PC-3 (cell line): ENCODE measurements around the gene ST8SIA2. TPM values are rescaled to one million over a fixed set of nuclear protein-coding genes. Genes with fewer than 3 reads are reported as not detected.

Experiments
- ATAC-seq: fragments of 200-7000 bp; cut with Tn5 transposase; 2 replicates; pipeline ENCODE4 v1.9.1; 2020; ENCODE audit warnings: mild to moderate bottlenecking, moderate library complexity
- BruUV-seq: library from RNA; stranded (reverse); fragments of 400-500 nt; replicated peaks from 2 replicates; lab custom pipeline; 2021; lab: Mats Ljungman, UMichigan
- CTCF ChIA-PET: fragments of 300-600 bp; sonication (Branson Sonifier 250); formaldehyde crosslinking; loops from one replicate; lab custom pipeline; 2022; ENCODE audit warnings: antibody characterized with exemption; lab: Charles Lee
- POLR2A ChIA-PET: fragments of 300-600 bp; sonication (Branson Sonifier 250); formaldehyde crosslinking; loops from one replicate; lab custom pipeline; 2022; ENCODE audit warnings: antibody characterized with exemption; ENCODE audit not compliant: unreplicated experiment; lab: Charles Lee
- DNase-seq: peaks from one replicate; pipeline ENCODE4 v3.0.0-alpha.2; 2015
- H2AFZ ChIP-seq: fragments of 300-600 bp; sonication (generic); 2 replicates; pipeline ENCODE4 v1.6.0; 2016; ENCODE audit warnings: antibody characterized with exemption, low read length
- H3F3A ChIP-seq: fragments of 300-600 bp; sonication (generic); one replicate; pipeline ENCODE4 v1.6.0; 2017; ENCODE audit warnings: antibody characterized with exemption, low read length, control low read depth, mild to moderate bottlenecking; ENCODE audit not compliant: unreplicated experiment
- H3K27ac ChIP-seq: fragments of 300-600 bp; sonication (generic); 2 replicates; pipeline ENCODE4 v1.5.1; 2016; ENCODE audit warnings: mild to moderate bottlenecking, low read length
- H3K27me3 ChIP-seq: fragments of 300-600 bp; sonication (generic); 2 replicates; pipeline ENCODE4 v1.6.1; 2016; ENCODE audit warnings: low read length, mixed read lengths
- H3K36me3 ChIP-seq: fragments of 300-600 bp; sonication (generic); 2 replicates; pipeline ENCODE4 v1.6.1; 2016; ENCODE audit warnings: low read depth, mixed run types, low read length, mixed read lengths
- H3K4me1 ChIP-seq: fragments of 300-600 bp; sonication (generic); 2 replicates; pipeline ENCODE4 v1.5.1; 2016; ENCODE audit warnings: low read length; ENCODE audit not compliant: insufficient read depth
- H3K4me2 ChIP-seq: fragments of 300-600 bp; sonication (generic); 2 replicates; pipeline ENCODE4 v1.6.0; 2016; ENCODE audit warnings: low read length
- H3K4me3 ChIP-seq: fragments of 300-600 bp; sonication (generic); 2 replicates; pipeline ENCODE4 v1.5.1; 2016; ENCODE audit warnings: mild to moderate bottlenecking, low read length, mixed read lengths
- H3K79me2 ChIP-seq: fragments of 300-600 bp; sonication (generic); 2 replicates; pipeline ENCODE4 v1.6.1; 2017; ENCODE audit warnings: low read length, mixed read lengths
- H3K9ac ChIP-seq: fragments of 300-600 bp; sonication (generic); 2 replicates; pipeline ENCODE4 v1.6.0; 2016; ENCODE audit warnings: mild to moderate bottlenecking, low read length
- H3K9me2 ChIP-seq: fragments of 300-600 bp; sonication (generic); replicated peaks from 2 replicates; pipeline ENCODE4 v1.6.1; 2016; ENCODE audit warnings: mixed run types, low read length, mixed read lengths
- H3K9me3 ChIP-seq: fragments of 300-600 bp; sonication (generic); 2 replicates; pipeline ENCODE4 v1.6.1; 2016; ENCODE audit warnings: low read length, mixed read lengths
- H4K20me1 ChIP-seq: fragments of 300-600 bp; sonication (generic); 2 replicates; pipeline ENCODE4 v1.6.1; 2016; ENCODE audit warnings: low read length, mixed read lengths
- EZH2 ChIP-seq: fragments of 300-600 bp; sonication (generic); IDR thresholded peaks from one replicate; pipeline ENCODE4 v1.6.1; 2017; ENCODE audit warnings: antibody characterized with exemption, mild to moderate bottlenecking, low read length; ENCODE audit not compliant: unreplicated experiment
- EZH2phosphoT487 ChIP-seq: fragments of 300-600 bp; sonication (generic); IDR thresholded peaks from 2 replicates; pipeline ENCODE4 v1.6.1; 2018; ENCODE audit warnings: mild to moderate bottlenecking, antibody characterized with exemption, low read length, borderline replicate concordance
- intact Hi-C: fragments of 100-400 bp; cut with micrococcal nuclease; formaldehyde crosslinking; loops from 2 replicates; pipeline ENCODE4 v1.9.0; 2023
- total RNA-seq: library from RNA; depleted of rRNA; stranded (reverse); fragments of >200 nt; gene quantifications from 2 replicates; pipeline ENCODE4 v1.2.3, GENCODE V29; 2014
- TF ChIP-seq, protein P1 (sequence below): fragments of 300-600 bp; sonication (generic); conservative IDR thresholded peaks from 2 replicates; pipeline ENCODE4 v1.5.1; 2017; ENCODE audit warnings: antibody characterized with exemption, low read depth, mild to moderate bottlenecking, low read length

The ST8SIA2 gene
- total RNA-seq, 1 experiment from 2014 or later = not detected

- Histone ChIP-seq H3K9me2 (no peaks in the 10 kb centered on the region), H3K27me3 (peaks cover 65% of the 10 kb centered on the region), H3K9ac (no peak overlapping the region), H2AFZ (no peak overlapping the region), H3K4me1 (no peaks in the 10 kb centered on the region), H3K36me3 (no peaks in the 10 kb centered on the region), H3F3A (no peaks in the 10 kb centered on the region), H3K27ac (no peak overlapping the region), H3K4me2 (no peak overlapping the region), H3K4me3 (no peak overlapping the region), H3K79me2 (no peaks in the 10 kb centered on the region), H3K9me3 (no peaks in the 10 kb centered on the region), H4K20me1 (no peaks in the 10 kb centered on the region)
- intact Hi-C loops = no loop called here
- no TSS peak for BruUV-seq
- POLR2A ChIA-PET = no interaction called here
- DNase-seq (no peak), ATAC-seq (no peak)
- TF ChIP-seq, protein P1, sequence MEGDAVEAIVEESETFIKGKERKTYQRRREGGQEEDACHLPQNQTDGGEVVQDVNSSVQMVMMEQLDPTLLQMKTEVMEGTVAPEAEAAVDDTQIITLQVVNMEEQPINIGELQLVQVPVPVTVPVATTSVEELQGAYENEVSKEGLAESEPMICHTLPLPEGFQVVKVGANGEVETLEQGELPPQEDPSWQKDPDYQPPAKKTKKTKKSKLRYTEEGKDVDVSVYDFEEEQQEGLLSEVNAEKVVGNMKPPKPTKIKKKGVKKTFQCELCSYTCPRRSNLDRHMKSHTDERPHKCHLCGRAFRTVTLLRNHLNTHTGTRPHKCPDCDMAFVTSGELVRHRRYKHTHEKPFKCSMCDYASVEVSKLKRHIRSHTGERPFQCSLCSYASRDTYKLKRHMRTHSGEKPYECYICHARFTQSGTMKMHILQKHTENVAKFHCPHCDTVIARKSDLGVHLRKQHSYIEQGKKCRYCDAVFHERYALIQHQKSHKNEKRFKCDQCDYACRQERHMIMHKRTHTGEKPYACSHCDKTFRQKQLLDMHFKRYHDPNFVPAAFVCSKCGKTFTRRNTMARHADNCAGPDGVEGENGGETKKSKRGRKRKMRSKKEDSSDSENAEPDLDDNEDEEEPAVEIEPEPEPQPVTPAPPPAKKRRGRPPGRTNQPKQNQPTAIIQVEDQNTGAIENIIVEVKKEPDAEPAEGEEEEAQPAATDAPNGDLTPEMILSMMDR = no peak
- TF ChIP-seq EZH2phosphoT487 (no peak), EZH2 (no peak)
- CTCF ChIA-PET = no interaction called here
These were observed 12.3 kb downstream of the ST8SIA2 start for GRCh38 chr15:92405942-92406341.

- BruUV-seq = no TSS peak
These were observed 13.6 kb downstream of the ST8SIA2 start for GRCh38 chr15:92407321-92407720.

GRCh38 chr15:92407916-92408315 is 14.2 kb downstream of the ST8SIA2 start:
- H3K36me3 ChIP-seq = no peaks in the 10 kb centered on the region
- H3F3A ChIP-seq = no peaks in the 10 kb centered on the region
- intact Hi-C loops = no loop called here
- no peak for TF ChIP-seq EZH2phosphoT487
- TF ChIP-seq, protein P1 = no peak
- no peak for TF ChIP-seq EZH2
- no peak overlapping the region for H2AFZ ChIP-seq
- H3K4me3 ChIP-seq = no peak overlapping the region
- no peak for DNase-seq
- CTCF ChIA-PET = no interaction called here
- no TSS peak for BruUV-seq
- H3K9me2 ChIP-seq = no peaks in the 10 kb centered on the region
- no peaks in the 10 kb centered on the region for H3K9me3 ChIP-seq
- no peak for ATAC-seq
- peaks cover 62% of the 10 kb centered on the region for H3K27me3 ChIP-seq
- POLR2A ChIA-PET = no interaction called here
- no peak overlapping the region for H3K27ac ChIP-seq
- H3K9ac ChIP-seq = no peak overlapping the region
- H3K79me2 ChIP-seq = no peaks in the 10 kb centered on the region
- H4K20me1 ChIP-seq = no peaks in the 10 kb centered on the region
- no peak overlapping the region for H3K4me2 ChIP-seq
- H3K4me1 ChIP-seq = no peaks in the 10 kb centered on the region

More at GRCh38 chr15:92407321-92407720, 13.6 kb downstream of the ST8SIA2 start:
- Histone ChIP-seq H3K4me2 (no peak overlapping the region), H3K4me1 (no peaks in the 10 kb centered on the region), H3K9me2 (no peaks in the 10 kb centered on the region), H3K36me3 (no peaks in the 10 kb centered on the region), H3K9ac (no peak overlapping the region), H3K79me2 (no peaks in the 10 kb centered on the region), H4K20me1 (no peaks in the 10 kb centered on the region), H3K9me3 (no peaks in the 10 kb centered on the region), H3F3A (no peaks in the 10 kb centered on the region), H3K4me3 (no peak overlapping the region), H2AFZ (no peak overlapping the region), H3K27ac (no peak overlapping the region), H3K27me3 (peaks cover 65% of the 10 kb centered on the region)
- CTCF ChIA-PET = no interaction called here
- no peak for DNase-seq
- intact Hi-C loops = no loop called here
- POLR2A ChIA-PET = no interaction called here
- ATAC-seq = no peak
- TF ChIP-seq EZH2 (no peak), EZH2phosphoT487 (no peak)
- TF ChIP-seq, protein P1 = no peak
